Astrocyte of the spinal cord (primary cell): ENCODE measurements around the gene PLD2.
A peak's percentile ranks its signal among the peaks of the same experiment; 100 is the strongest.
"Not testable (repeated sequence)": the region's sequence is repeated elsewhere in the genome, so short reads cannot be mapped to it uniquely, and the experiment has no call there.

Experiments
- DNase-seq: peaks from one replicate; pipeline ENCODE4 v3.0.0; 2011; ENCODE audit warnings: low read depth, low spot score
- H3K4me3 ChIP-seq: 2 replicates; pipeline ENCODE4 v1.5.1; 2011; ENCODE audit warnings: low read depth, mild to moderate bottlenecking, low read length, moderate library complexity
- in situ Hi-C: cut with HindIII; loops from 2 replicates; pipeline ENCODE4 v1.10.0; 2017; ENCODE audit warnings: low sequenced_read_pairs
- TF ChIP-seq, protein P1 (sequence below): IDR thresholded peaks from 2 replicates; pipeline ENCODE4 v1.5.1; 2012; ENCODE audit warnings: low read depth, mild to moderate bottlenecking, low read length, inconsistent platforms

PLD2 gene

DNA sequence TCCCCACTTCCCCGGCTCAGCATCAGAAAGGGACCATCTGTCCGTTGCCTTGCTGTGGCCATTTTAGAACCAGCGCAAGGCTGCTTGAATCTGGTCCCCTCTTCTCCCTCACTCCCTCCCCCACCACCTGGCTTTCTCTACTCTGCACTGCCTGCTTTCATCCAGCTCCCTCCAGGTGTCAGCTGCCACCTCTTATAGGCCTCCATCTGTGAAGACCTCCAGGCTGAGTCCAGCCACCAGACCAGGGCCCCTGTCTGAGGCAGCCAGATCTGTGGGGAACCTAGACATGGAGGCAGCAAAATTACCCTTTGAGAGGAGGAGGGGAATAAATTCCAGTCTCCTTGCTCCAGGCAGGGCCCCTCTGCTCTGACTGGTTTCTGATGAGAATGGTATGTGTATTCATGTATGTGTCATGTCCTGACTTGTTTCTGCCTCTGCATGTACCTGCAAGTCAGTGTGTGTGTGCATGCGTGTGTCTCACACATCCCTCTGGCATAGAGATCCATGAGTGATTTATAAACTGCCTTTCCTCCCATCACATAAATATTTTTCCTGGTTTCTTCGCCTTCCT, 47.2 kb downstream of the PLD2 start:
- no peak overlapping the region for H3K4me3 ChIP-seq

DNA sequence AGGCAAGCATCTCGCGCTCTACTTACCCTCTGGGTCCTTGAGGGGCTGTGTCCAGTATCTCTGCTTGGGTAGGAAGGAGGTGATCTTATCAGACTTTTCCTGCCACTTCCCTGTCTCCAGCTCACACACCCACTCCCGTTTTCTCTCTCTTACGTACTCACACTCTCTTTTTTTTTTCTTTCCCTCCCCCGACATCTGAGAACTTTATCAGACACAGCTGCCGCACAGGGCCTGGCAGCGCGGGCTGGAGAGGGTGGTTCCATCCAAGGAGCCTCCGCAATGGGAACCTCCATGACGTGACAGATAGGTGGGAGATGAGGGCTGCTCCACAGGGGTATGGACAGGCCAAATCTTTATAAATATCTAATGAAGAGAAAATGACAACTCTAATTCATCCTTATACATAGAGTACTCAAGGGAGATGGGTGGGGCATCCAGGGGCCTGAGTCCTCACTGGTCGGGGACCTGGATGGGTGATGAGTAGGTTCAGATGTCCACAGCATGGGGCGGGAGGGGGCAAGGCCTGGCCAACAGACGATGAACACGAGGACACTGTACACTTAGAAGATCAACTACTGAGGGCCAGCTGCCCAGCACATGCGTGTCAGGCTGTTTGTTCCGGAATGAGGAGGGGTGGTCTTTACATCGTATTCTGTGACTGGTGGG, 49.5 kb downstream of the PLD2 start:
- in situ Hi-C loops: no loop called here
- TF ChIP-seq, protein P1, sequence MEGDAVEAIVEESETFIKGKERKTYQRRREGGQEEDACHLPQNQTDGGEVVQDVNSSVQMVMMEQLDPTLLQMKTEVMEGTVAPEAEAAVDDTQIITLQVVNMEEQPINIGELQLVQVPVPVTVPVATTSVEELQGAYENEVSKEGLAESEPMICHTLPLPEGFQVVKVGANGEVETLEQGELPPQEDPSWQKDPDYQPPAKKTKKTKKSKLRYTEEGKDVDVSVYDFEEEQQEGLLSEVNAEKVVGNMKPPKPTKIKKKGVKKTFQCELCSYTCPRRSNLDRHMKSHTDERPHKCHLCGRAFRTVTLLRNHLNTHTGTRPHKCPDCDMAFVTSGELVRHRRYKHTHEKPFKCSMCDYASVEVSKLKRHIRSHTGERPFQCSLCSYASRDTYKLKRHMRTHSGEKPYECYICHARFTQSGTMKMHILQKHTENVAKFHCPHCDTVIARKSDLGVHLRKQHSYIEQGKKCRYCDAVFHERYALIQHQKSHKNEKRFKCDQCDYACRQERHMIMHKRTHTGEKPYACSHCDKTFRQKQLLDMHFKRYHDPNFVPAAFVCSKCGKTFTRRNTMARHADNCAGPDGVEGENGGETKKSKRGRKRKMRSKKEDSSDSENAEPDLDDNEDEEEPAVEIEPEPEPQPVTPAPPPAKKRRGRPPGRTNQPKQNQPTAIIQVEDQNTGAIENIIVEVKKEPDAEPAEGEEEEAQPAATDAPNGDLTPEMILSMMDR: no peak
- no peak overlapping the region for H3K4me3 ChIP-seq
- DNase-seq: no peak

More for the DNA sequence above, 47.2 kb downstream of the PLD2 start:
- TF ChIP-seq, protein P1: no peak
- in situ Hi-C loops: no loop called here
- no peak for DNase-seq

GRCh38 chr17:4856937-4857314, 50.0 kb downstream of the PLD2 start:
- DNase-seq: no peak
- in situ Hi-C loops: no loop called here
- H3K4me3 ChIP-seq: no peak overlapping the region
- TF ChIP-seq, protein P1: no peak

DNA sequence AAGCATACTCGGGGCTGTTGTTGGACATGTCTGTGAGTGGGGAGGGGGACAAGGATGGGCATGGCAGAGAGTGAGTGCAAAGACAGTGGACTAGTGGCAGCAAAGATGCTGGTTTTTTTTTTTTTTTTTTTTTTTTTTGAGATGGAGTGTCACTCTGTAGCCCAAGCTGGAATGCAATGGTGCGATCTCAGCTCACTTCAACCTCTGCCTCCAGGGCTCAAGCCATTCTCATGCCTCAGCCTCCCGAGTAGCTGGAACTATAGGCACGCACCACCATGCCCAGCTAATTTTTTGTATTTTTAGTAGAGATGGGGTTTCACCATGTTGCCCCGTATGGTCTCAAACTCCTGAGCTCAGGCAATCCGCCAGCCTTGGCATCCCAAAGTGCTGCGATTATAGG, 50.4 kb downstream of the PLD2 start:
- DNase-seq, in situ Hi-C loops, H3K4me3 ChIP-seq: not testable (repeated sequence)

- no peak for DNase-seq
- in situ Hi-C loops: no loop called here
Measured at GRCh38 chr17:4858068-4858881, 51.3 kb downstream of the PLD2 start.

GRCh38 chr17:4858882-4859260, 51.9 kb downstream of the PLD2 start:
- in situ Hi-C loops: no loop called here
- H3K4me3 ChIP-seq: no peak overlapping the region
- TF ChIP-seq, protein P1: no peak

More at GRCh38 chr17:4858068-4858881, 51.3 kb downstream of the PLD2 start:
- no peak overlapping the region for H3K4me3 ChIP-seq
- TF ChIP-seq, protein P1: no peak

More at GRCh38 chr17:4858882-4859260, 51.9 kb downstream of the PLD2 start:
- peak; percentile 37 for DNase-seq
